Measurements from ENCODE around the gene NSD1. TPM values are rescaled to one million over a fixed set of nuclear protein-coding genes. Genes with fewer than 3 reads are reported as not detected.

The NSD1 gene
- total and polyA plus RNA-seq, 2 of the 8 experiments (the other 6 are each of a cell fraction or from before 2014, with no cell fraction given): 22.8 to 168 TPM

GRCh38 chr5:177222269-177222668 is 88.7 kb downstream of the NSD1 start (continued):
- TF ChIP-seq TEAD4 (IDR thresholded peaks at IDR 0.05; ENCODE audit: low read depth, low read length) (no peak), RNF2 (IDR thresholded peaks at IDR 0.05; ENCODE audit: borderline replicate concordance, low read depth, low read length, missing control alignments, poor library complexity, severe bottlenecking) (no peak), SRF (IDR thresholded peaks at IDR 0.05; ENCODE audit: low read depth, low read length) (no peak)
